Liver (tissue), 9 donors: Measurements from ENCODE around the gene BRD3. TPM values are rescaled to one million over a fixed set of nuclear protein-coding genes. Genes with fewer than 3 reads are reported as not detected.

Experiments
- DNase-seq: peaks from one replicate; pipeline ENCODE4 v3.0.0-alpha.2; 2017; ENCODE audit warnings: low spot score
- H3K27ac ChIP-seq, 2 donors: one replicate each; pipeline ENCODE4 v1.7.0; 2013; ENCODE audit warnings: inconsistent platforms in 2 of 2, low read length in 2 of 2, control low read depth in 1 of 2, low read depth in 1 of 2, mild to moderate bottlenecking in 1 of 2
- H3K27me3 ChIP-seq, 4 donors: one replicate each; pipeline versions ENCODE4 v1.6.1 to v1.7.0; 2013; ENCODE audit warnings: low read length in 3 of 4, inconsistent platforms in 1 of 4, mild to moderate bottlenecking in 1 of 4, moderate library complexity in 1 of 4; ENCODE audit not compliant: control insufficient read depth in 4 of 4, insufficient read depth in 4 of 4
- H3K36me3 ChIP-seq, 4 donors: one replicate each; pipeline versions ENCODE4 v1.6.1 to v1.7.0; 2013; ENCODE audit warnings: low read length in 3 of 4, mild to moderate bottlenecking in 3 of 4, low read depth in 1 of 4, moderate library complexity in 1 of 4; ENCODE audit not compliant: control insufficient read depth in 4 of 4, insufficient read depth in 3 of 4
- H3K4me1 ChIP-seq, 4 donors: one replicate each; pipeline versions ENCODE4 v1.6.1 to v1.7.0; 2013; ENCODE audit warnings: low read length in 3 of 4, mild to moderate bottlenecking in 3 of 4, moderate library complexity in 1 of 4; ENCODE audit not compliant: control insufficient read depth in 4 of 4, insufficient read depth in 4 of 4
- H3K4me3 ChIP-seq, 3 donors: one replicate each; pipeline versions ENCODE4 v1.6.1 to v1.7.0; 2013; ENCODE audit warnings: low read length in 3 of 3, control low read depth in 1 of 3, low read depth in 1 of 3, mild to moderate bottlenecking in 1 of 3
- H3K9ac ChIP-seq, 2 donors: one replicate each; pipeline ENCODE4 v1.7.0; 2013; ENCODE audit warnings: low read length in 2 of 2, mild to moderate bottlenecking in 2 of 2, moderate library complexity in 2 of 2, control low read depth in 1 of 2, low read depth in 1 of 2
- H3K9me3 ChIP-seq, 4 donors: one replicate each; pipeline versions ENCODE4 v1.6.1 to v1.7.0; 2013; ENCODE audit warnings: low read length in 3 of 4; ENCODE audit not compliant: control insufficient read depth in 4 of 4
- EGR1 ChIP-seq, 2 donors: IDR thresholded peaks; 2 replicates each; pipeline ENCODE4 v1.6.1; 2016 to 2018; ENCODE audit warnings: antibody characterized with exemption in 2 of 2, low read depth in 2 of 2
- FOXA1 ChIP-seq: IDR thresholded peaks from 2 replicates; pipeline ENCODE4 v1.6.1; 2016; ENCODE audit warnings: antibody characterized with exemption
- HNF4G ChIP-seq: IDR thresholded peaks from 2 replicates; pipeline ENCODE4 v1.6.1; 2016; ENCODE audit warnings: antibody characterized with exemption
- MAX ChIP-seq: IDR thresholded peaks from 2 replicates; pipeline ENCODE4 v1.6.1; 2016; ENCODE audit warnings: antibody characterized with exemption
- RAD21 ChIP-seq, 2 donors: IDR thresholded peaks; 2 replicates each; pipeline ENCODE4 v1.6.1; 2016; ENCODE audit warnings: antibody characterized with exemption in 2 of 2, mild to moderate bottlenecking in 2 of 2
- REST ChIP-seq: IDR thresholded peaks from 2 replicates; pipeline ENCODE4 v1.6.1; 2016; ENCODE audit warnings: antibody characterized with exemption, mild to moderate bottlenecking
- RXRA ChIP-seq, 2 donors: IDR thresholded peaks; 2 replicates each; pipeline ENCODE4 v1.6.1; 2017 to 2018; ENCODE audit warnings: antibody characterized with exemption in 2 of 2, mild to moderate bottlenecking in 1 of 2
- YY1 ChIP-seq: IDR thresholded peaks from 2 replicates; pipeline ENCODE4 v1.6.1; 2016; ENCODE audit warnings: antibody characterized with exemption, mild to moderate bottlenecking
- WGBS: extraction: QIAGEN DNeasy Blood & Tissue Kit; methylation state at CpG from one replicate; pipeline ENCODE4 v1.1.7; 2013; 5-methylcytosine and 5-hydroxymethylcytosine counted together
- polyA plus RNA-seq, 2 donors: library from polyadenylated mRNA; stranded (reverse) in 1 of 2; unstranded in 1 of 2; fragments of 200-250 nt in 1 of 2; fragments of >200 nt in 1 of 2; fragmentation: Nextera tagmentation in 1 of 2; extraction: Ambion mirVana in 1 of 2; gene quantifications; one replicate each; pipeline versions ENCODE4 v1.2.1 to v1.2.3, GENCODE V29; 2013 to 2015
- total RNA-seq, 2 donors: library from RNA; depleted of rRNA; stranded (reverse); fragments of >200 nt; gene quantifications; one replicate each; pipeline ENCODE4 v1.2.3, GENCODE V29; 2014
- TF ChIP-seq, protein P1 (sequence below): fragments of 150-350 bp; IDR thresholded peaks from 2 replicates; pipeline ENCODE4 v1.5.1; 2017; ENCODE audit warnings: improper control_type of control experiment, low read depth, low read length; ENCODE audit not compliant: missing input control
- TF ChIP-seq, protein P2 (sequence below): IDR thresholded peaks from 2 replicates; pipeline ENCODE4 v1.6.1; 2016; ENCODE audit warnings: antibody characterized with exemption
- donor health status: healthy.
- donor health status: healthy.
- donor health status: healthy.
- donor health status: healthy.
- donor health status: healthy.

The BRD3 gene
- total and polyA plus RNA-seq, 4 donors = 7.2 to 17.7 (median 12.7) TPM

DNA sequence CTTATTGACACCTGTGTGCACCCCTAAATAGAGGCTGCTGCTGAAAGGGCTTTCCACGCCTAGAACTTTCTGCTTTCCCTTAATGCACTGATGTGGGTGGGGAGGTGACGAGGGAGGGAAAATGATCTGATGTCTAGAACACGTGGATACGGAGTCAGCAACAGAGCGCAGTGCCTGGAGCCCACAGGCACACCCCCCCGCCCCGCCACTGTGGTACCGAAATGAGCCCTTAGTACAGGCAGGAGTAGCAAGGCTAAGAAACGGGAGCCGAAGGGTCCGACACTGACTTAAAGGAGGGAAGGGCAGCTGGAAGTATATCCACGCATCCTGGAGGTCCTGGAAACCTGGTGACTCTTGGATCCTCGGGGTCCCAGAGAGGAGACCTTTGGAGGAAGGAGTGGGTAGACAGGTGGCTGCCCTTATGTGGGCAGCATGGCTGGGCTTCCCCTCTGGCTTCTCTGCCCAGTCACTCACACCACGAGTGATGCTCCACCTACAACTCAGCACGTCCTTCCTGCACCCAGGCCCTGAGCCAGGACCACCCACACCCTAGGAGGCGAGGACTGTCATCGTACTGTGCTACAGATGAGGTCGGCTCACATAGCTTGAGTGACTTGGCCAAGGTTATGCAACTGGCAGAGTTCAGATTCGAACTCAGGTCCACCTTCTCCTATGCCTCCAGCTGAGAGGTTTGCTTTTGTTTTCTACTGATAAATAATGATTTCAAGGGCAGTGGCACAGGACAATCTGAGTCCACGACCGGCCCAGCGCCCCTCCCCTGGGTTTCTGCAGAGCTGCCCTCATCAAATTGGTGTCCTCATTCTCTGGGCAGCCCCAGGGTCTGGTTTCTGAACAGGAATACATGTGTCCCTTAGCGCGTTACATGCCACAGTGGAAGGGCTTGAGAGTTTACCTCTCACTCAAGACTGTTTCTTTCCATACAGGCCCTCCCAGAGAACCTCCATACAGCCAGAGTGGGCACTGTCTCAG, 71.0 kb downstream of the BRD3 start (continued):
- TF ChIP-seq REST = no peak
- no peak for TF ChIP-seq EGR1 (IDR thresholded peaks at IDR 0.05; ENCODE audit: low read depth in 2 of 2)
- TF ChIP-seq RAD21 (IDR thresholded peaks at IDR 0.05) = no peak
- TF ChIP-seq FOXA1 = no peak
- TF ChIP-seq, protein P1, sequence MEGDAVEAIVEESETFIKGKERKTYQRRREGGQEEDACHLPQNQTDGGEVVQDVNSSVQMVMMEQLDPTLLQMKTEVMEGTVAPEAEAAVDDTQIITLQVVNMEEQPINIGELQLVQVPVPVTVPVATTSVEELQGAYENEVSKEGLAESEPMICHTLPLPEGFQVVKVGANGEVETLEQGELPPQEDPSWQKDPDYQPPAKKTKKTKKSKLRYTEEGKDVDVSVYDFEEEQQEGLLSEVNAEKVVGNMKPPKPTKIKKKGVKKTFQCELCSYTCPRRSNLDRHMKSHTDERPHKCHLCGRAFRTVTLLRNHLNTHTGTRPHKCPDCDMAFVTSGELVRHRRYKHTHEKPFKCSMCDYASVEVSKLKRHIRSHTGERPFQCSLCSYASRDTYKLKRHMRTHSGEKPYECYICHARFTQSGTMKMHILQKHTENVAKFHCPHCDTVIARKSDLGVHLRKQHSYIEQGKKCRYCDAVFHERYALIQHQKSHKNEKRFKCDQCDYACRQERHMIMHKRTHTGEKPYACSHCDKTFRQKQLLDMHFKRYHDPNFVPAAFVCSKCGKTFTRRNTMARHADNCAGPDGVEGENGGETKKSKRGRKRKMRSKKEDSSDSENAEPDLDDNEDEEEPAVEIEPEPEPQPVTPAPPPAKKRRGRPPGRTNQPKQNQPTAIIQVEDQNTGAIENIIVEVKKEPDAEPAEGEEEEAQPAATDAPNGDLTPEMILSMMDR = no peak
- no peak for TF ChIP-seq HNF4G

GRCh38 chr9:133995012-133995896, 72.6 kb downstream of the BRD3 start:
- no peaks in the 10 kb centered on the region for H3K9me3 ChIP-seq
- no peak overlapping the region for H3K4me3 ChIP-seq
- 71% methylated on average over 17 of the region's 17 CpGs for WGBS
- H3K9ac ChIP-seq = no peak overlapping the region
- no peak for DNase-seq
- H3K4me1 ChIP-seq = peaks cover 8 to 24% (median 17%) of the 10 kb centered on the region in 4 donors
- TF ChIP-seq, protein P2, sequence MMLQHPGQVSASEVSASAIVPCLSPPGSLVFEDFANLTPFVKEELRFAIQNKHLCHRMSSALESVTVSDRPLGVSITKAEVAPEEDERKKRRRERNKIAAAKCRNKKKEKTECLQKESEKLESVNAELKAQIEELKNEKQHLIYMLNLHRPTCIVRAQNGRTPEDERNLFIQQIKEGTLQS = no peak
- TF ChIP-seq YY1 (no peak), MAX (no peak), REST (no peak), HNF4G (no peak), EGR1 (IDR thresholded peaks at IDR 0.05; ENCODE audit: low read depth in 2 of 2) (no peak), RXRA (IDR thresholded peaks at IDR 0.05) (no peak)
- TF ChIP-seq, protein P1 = peak; percentile 17
- H3K27ac ChIP-seq = no peak overlapping the region
- no peaks in the 10 kb centered on the region for H3K27me3 ChIP-seq
- H3K36me3 ChIP-seq = no peaks in the 10 kb centered on the region
